ENCODE data around the gene BARX1. TPM values are rescaled to one million over a fixed set of nuclear protein-coding genes. Genes with fewer than 3 reads are reported as not detected.
"Not testable (repeated sequence)": the region's sequence is repeated elsewhere in the genome, so short reads cannot be mapped to it uniquely, and the experiment has no call there.

Gene BARX1
- total RNA-seq, 4 donors from 2014 or later, result not detected

DNA sequence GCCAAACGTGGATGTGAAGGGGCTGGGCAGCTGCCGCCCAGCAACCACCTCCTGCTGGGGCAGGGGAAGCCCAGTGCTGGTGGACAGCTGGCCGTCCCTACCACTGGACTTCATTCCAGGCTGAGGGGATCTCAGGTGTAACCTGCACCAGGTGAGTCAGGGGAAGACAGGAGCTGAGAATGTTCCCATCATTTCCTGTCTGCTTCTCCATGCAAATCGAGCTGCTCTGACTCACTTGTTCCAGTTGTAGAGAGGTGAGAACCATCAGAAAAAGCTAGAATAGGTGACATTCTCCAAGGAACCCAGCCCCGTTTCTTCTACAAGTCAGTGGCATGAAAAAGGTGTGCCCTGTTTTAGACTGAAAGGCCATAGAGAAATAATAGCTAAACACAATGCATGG, 21.8 kb upstream of the BARX1 start:
- H3K4me3 ChIP-seq, result no peak overlapping the region
- intact Hi-C loops (cut with DNase I; ENCODE audit: low total_unique reads), result no loop called here
- H3K9me3 ChIP-seq, result peaks cover 0 to 5% of the 10 kb centered on the region in 2 donors
- H3K27me3 ChIP-seq, result peaks cover 6% of the 10 kb centered on the region
- 74% methylated on average over 5 of the region's 5 CpGs; no CpG with 5 or more reads in 1 of the 2 donors for WGBS, 2 donors (ENCODE audit: low coverage in 1 of 2)
- TF ChIP-seq POLR2AphosphoS5 (IDR thresholded peaks at IDR 0.05) (no peak), EP300 (IDR thresholded peaks at IDR 0.05; ENCODE audit: low read depth) (no peak), POLR2A (IDR thresholded peaks at IDR 0.05) (no peak)
- TF ChIP-seq, protein P1, sequence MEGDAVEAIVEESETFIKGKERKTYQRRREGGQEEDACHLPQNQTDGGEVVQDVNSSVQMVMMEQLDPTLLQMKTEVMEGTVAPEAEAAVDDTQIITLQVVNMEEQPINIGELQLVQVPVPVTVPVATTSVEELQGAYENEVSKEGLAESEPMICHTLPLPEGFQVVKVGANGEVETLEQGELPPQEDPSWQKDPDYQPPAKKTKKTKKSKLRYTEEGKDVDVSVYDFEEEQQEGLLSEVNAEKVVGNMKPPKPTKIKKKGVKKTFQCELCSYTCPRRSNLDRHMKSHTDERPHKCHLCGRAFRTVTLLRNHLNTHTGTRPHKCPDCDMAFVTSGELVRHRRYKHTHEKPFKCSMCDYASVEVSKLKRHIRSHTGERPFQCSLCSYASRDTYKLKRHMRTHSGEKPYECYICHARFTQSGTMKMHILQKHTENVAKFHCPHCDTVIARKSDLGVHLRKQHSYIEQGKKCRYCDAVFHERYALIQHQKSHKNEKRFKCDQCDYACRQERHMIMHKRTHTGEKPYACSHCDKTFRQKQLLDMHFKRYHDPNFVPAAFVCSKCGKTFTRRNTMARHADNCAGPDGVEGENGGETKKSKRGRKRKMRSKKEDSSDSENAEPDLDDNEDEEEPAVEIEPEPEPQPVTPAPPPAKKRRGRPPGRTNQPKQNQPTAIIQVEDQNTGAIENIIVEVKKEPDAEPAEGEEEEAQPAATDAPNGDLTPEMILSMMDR (IDR thresholded peaks at IDR 0.05), result no peak
- H3K4me1 ChIP-seq, result no peaks in the 10 kb centered on the region
- H3K27ac ChIP-seq, result no peak overlapping the region
- no peaks in the 10 kb centered on the region for H3K36me3 ChIP-seq
- no peak for DNase-seq
- in situ Hi-C loops (cut with MboI; ENCODE audit: low pct_ligation_motif_present in 1 of 4, low pct_unique_long_range_greater_than_20kb in 1 of 4, low sequenced_read_pairs in 3 of 4), result no loop called here

DNA sequence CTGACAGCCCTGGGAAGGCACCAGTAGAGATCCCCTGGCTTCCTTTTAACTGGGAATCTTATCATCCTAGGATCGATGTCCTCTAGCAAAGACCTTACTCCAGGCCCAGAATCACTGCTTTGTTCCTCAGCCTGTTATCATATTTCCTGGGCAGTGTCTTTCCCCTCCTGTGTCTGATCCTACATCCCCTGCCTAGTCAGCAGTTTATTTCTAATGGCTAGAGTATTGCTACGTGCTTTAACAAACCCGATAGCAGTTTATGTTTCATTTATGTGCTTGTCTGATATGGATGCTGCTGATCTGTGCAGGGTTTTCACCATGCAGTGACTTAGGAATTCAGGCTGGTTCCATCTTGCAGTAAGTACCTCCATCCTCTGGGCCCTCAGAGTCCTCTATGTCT, 20.9 kb upstream of the BARX1 start:
- in situ Hi-C loops (cut with MboI; ENCODE audit: low pct_ligation_motif_present in 1 of 4, low pct_unique_long_range_greater_than_20kb in 1 of 4, low sequenced_read_pairs in 3 of 4), result no loop called here
- no peaks in the 10 kb centered on the region for H3K4me1 ChIP-seq
- peaks cover 6% of the 10 kb centered on the region for H3K27me3 ChIP-seq
- peaks cover 0 to 5% of the 10 kb centered on the region in 2 donors for H3K9me3 ChIP-seq
- intact Hi-C loops (cut with DNase I; ENCODE audit: low total_unique reads), result no loop called here
- TF ChIP-seq EP300 (IDR thresholded peaks at IDR 0.05; ENCODE audit: low read depth) (no peak), POLR2A (IDR thresholded peaks at IDR 0.05) (no peak), POLR2AphosphoS5 (IDR thresholded peaks at IDR 0.05) (no peak)
- TF ChIP-seq, protein P1 (IDR thresholded peaks at IDR 0.05), result no peak
- no peak overlapping the region for H3K27ac ChIP-seq
- no peak for DNase-seq
- no peak overlapping the region for H3K4me3 ChIP-seq
- no peaks in the 10 kb centered on the region for H3K36me3 ChIP-seq
- WGBS, 2 donors (ENCODE audit: low coverage in 1 of 2), result 86 to 100% methylated on average over 1 to 3 of the region's 3 CpGs

DNA sequence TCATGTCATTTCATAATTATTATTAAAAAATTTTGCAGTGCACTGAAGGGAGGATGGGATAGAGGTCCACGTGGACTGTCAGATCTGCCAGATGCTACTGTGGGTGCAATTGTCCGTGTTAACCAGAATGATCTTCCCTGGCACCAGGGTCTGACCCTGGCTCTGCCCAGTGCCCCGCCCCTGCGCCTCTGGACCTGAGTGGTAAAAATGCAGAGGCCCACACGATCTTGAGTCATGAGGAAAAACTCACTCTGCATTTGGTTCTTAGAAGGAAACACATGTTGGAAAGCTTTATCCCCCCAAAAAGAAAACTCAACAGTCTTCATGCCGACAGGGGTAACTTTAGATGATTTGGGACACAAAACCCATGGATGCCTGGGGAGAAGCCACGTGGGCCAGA, 20.1 kb upstream of the BARX1 start:
- TF ChIP-seq, protein P1 (IDR thresholded peaks at IDR 0.05), result no peak
- TF ChIP-seq EP300 (IDR thresholded peaks at IDR 0.05; ENCODE audit: low read depth), result no peak
- TF ChIP-seq POLR2A (IDR thresholded peaks at IDR 0.05), result no peak
- no peak for TF ChIP-seq POLR2AphosphoS5 (IDR thresholded peaks at IDR 0.05)
- intact Hi-C loops (cut with DNase I; ENCODE audit: low total_unique reads), result no loop called here
- H3K36me3 ChIP-seq, result no peaks in the 10 kb centered on the region

DNA sequence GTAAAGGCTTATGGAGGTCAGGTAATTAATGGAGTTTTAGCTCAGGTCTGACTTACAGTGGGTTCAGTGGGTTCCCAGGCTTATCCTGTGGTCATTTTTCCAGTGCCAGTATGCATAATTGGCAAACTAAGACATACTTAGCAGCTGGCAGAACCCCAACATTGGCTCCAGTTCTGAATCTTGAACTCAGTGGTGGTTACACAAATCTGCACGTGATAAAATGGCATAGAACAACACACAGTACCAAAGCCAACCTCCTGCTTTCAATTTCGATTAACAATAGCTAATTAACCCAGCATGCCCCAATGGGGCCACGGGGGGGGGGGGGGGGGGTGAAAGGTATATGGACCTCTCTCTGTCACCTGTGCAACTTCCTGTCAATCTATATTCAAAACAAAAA, 19.0 kb upstream of the BARX1 start:
- no peaks in the 10 kb centered on the region for H3K27me3 ChIP-seq
- 53 to 81% methylated on average over 2 to 3 of the region's 3 CpGs for WGBS, 2 donors (ENCODE audit: low coverage in 1 of 2)
- H3K9me3 ChIP-seq, result peaks cover 0 to 5% of the 10 kb centered on the region in 2 donors
- no peak overlapping the region for H3K4me3 ChIP-seq
- intact Hi-C loops (cut with DNase I; ENCODE audit: low total_unique reads), result no loop called here
- DNase-seq, result no peak
- H3K36me3 ChIP-seq, result no peaks in the 10 kb centered on the region
- H3K4me1 ChIP-seq, result no peaks in the 10 kb centered on the region
- no peak overlapping the region for H3K27ac ChIP-seq
- no peak for TF ChIP-seq POLR2A (IDR thresholded peaks at IDR 0.05)
- no peak for TF ChIP-seq POLR2AphosphoS5 (IDR thresholded peaks at IDR 0.05)
- TF ChIP-seq, protein P1 (IDR thresholded peaks at IDR 0.05), result no peak
- no peak for TF ChIP-seq EP300 (IDR thresholded peaks at IDR 0.05; ENCODE audit: low read depth)
- in situ Hi-C loops (cut with MboI; ENCODE audit: low pct_ligation_motif_present in 1 of 4, low pct_unique_long_range_greater_than_20kb in 1 of 4, low sequenced_read_pairs in 3 of 4), result loop anchor here in 1 of 4 donors (25.0 kb wide), 2 partner anchors 287 to 812 kb away; no protein-coding TSS in a partner anchor

More for the DNA sequence above, 20.1 kb upstream of the BARX1 start:
- peaks cover 0 to 5% of the 10 kb centered on the region in 2 donors for H3K9me3 ChIP-seq
- no peak overlapping the region for H3K4me3 ChIP-seq
- in situ Hi-C loops (cut with MboI; ENCODE audit: low pct_ligation_motif_present in 1 of 4, low pct_unique_long_range_greater_than_20kb in 1 of 4, low sequenced_read_pairs in 3 of 4), result no loop called here
- H3K27ac ChIP-seq, result no peak overlapping the region
- WGBS, 2 donors (ENCODE audit: low coverage in 1 of 2), result 79 to 86% methylated on average over 1 to 7 of the region's 7 CpGs
- H3K27me3 ChIP-seq, result peaks cover 6% of the 10 kb centered on the region
- no peaks in the 10 kb centered on the region for H3K4me1 ChIP-seq
- DNase-seq, result no peak

DNA sequence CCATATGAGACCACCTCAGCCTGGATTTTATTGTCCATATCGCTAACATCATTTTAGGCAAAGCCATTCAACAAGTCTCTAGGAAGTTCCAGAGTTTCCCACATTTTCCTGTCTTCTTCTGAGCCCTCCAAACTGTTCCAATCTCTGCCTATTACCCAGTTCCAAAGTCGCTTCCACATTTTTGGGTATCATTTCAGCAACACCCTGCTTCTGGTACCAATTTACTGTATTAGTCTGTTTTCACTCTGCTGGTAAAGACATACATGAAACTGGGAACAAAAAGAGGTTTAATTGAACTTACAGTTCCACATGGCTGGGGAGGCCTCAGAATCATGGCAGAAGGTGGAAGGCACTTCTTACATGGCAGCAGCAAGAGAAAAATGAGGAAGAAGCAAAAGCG, 17.5 kb upstream of the BARX1 start:
- 86% methylated on average over 3 of the region's 3 CpGs; no CpG with 5 or more reads in 1 of the 2 donors for WGBS, 2 donors (ENCODE audit: low coverage in 1 of 2)
- DNase-seq; intact Hi-C loops (cut with DNase I; ENCODE audit: low total_unique reads); H3K9me3 ChIP-seq; H3K27ac ChIP-seq; H3K4me3 ChIP-seq; H3K36me3 ChIP-seq; H3K4me1 ChIP-seq; H3K27me3 ChIP-seq: not testable (repeated sequence)
- in situ Hi-C loops (cut with MboI; ENCODE audit: low pct_ligation_motif_present in 1 of 4, low pct_unique_long_range_greater_than_20kb in 1 of 4, low sequenced_read_pairs in 3 of 4), result loop anchor here in 1 of 4 donors (25.0 kb wide), 2 partner anchors 285 to 810 kb away; no protein-coding TSS in a partner anchor
